ENCODE measurements around the gene TENT4B. TPM values are rescaled to one million over a fixed set of nuclear protein-coding genes. Genes with fewer than 3 reads are reported as not detected.
A peak's percentile ranks its signal among the peaks of the same experiment; 100 is the strongest.

TENT4B gene
- total RNA-seq, 2 experiments from 2014 or later = 19.3 to 22.4 TPM

GRCh38 chr16:50278251-50278650, 125.1 kb downstream of the TENT4B start:
- CTCF ChIA-PET = interaction anchor here (0.7 to 1.8 kb wide), 11 partner anchors 8 to 510 kb away, joined by 3 to 7 read pairs (median 4); partner anchors contain the start of gene CNEP1R1
- ATAC-seq = no peak
- no peaks in the 10 kb centered on the region for H3K27me3 Mint-ChIP-seq
- intact Hi-C loops (cut with DNase I, micrococcal nuclease) = loop anchor here (2.0 to 5.0 kb wide), 3 partner anchors 66 to 489 kb away; no protein-coding TSS in a partner anchor
- no peak for DNase-seq
- POLR2A ChIA-PET = interaction anchor here (0.7 to 1.1 kb wide), 2 partner anchors 13 to 528 kb away, joined by 3 read pairs; no protein-coding TSS in a partner anchor
- peak overlapping the region; percentile 30 for H3K4me3 Mint-ChIP-seq
- H3K4me1 Mint-ChIP-seq = peaks cover 92% of the 10 kb centered on the region
- H3K27ac Mint-ChIP-seq = peak overlapping the region; percentile 89
- H3K9me3 Mint-ChIP-seq (ENCODE audit: low read depth) = no peaks in the 10 kb centered on the region
- H3K36me3 Mint-ChIP-seq (ENCODE audit: low read depth) = peaks cover 37% of the 10 kb centered on the region

DNA sequence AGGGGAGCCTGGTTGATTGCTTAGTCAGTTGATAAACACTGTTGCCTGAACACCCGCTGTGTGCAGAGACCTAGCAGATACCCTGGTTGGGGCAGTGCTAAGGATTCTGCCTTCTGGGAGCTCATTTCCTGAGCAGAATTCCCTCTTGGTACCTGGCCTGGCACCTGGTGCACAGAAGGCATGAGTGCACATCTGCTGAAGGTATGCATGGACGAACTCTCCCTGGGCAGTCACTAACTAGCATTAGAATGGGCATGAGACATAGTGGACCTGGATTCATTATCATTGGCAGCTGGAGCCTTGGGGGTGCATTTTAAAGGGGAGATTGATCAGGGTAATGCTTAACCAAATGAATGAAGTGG, 126.4 kb downstream of the TENT4B start:
- intact Hi-C loops (cut with DNase I, micrococcal nuclease) = loop anchor here (2.0 to 5.0 kb wide), 3 partner anchors 67 to 488 kb away; no protein-coding TSS in a partner anchor
- Mint-ChIP-seq H3K4me1 (peaks cover 96% of the 10 kb centered on the region), H3K36me3 (ENCODE audit: low read depth) (peaks cover 32% of the 10 kb centered on the region), H3K4me3 (no peak overlapping the region), H3K27ac (peak overlapping the region; percentile 89), H3K27me3 (no peaks in the 10 kb centered on the region), H3K9me3 (ENCODE audit: low read depth) (no peaks in the 10 kb centered on the region)
- CTCF ChIA-PET = interaction anchor here (0.6 to 1.8 kb wide), 11 partner anchors 9 to 385 kb away, joined by 3 to 8 read pairs (median 4); no protein-coding TSS in a partner anchor
- POLR2A ChIA-PET = no interaction called here
- DNase-seq = no peak
- ATAC-seq = no peak

DNA sequence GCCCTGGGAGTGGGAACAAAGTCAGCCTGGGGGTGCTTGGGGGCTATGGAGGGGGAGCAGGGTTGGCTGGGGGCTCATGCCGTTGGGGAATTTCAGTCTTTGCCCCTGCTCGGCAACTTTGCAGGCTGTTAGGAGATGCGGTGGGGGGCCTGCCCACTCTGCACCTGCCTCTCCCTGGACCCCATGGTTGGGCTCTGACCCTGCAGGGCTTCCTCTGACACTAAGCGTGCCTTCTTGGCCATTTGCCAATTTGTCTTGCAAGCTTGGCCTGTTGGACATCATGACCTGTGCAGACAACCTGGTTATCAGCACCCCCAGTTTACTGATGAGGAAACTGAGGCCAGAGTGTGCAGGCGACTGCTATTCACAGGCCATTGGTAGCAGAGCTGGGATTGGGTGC, 127.8 kb downstream of the TENT4B start:
- Mint-ChIP-seq H3K4me1 (peaks cover 99% of the 10 kb centered on the region), H3K9me3 (ENCODE audit: low read depth) (no peaks in the 10 kb centered on the region), H3K36me3 (ENCODE audit: low read depth) (peaks cover 34% of the 10 kb centered on the region), H3K4me3 (no peak overlapping the region), H3K27ac (no peak overlapping the region), H3K27me3 (no peaks in the 10 kb centered on the region)
- ChIA-PET CTCF (interaction anchor here (0.7 to 1.8 kb wide), 4 partner anchors 13 to 62 kb away, joined by 3 to 8 read pairs (median 4); no protein-coding TSS in a partner anchor), POLR2A (no interaction called here)
- intact Hi-C loops (cut with DNase I, micrococcal nuclease) = loop anchor here in 1 of 2 experiments (5.0 kb wide), 1 partner anchor 36 kb away; no protein-coding TSS in a partner anchor
- no peak for DNase-seq
- no peak for ATAC-seq

Other genes starting within 250 kb of the TENT4B start
- gene CNEP1R1, start 128.1 kb upstream of the TENT4B start, total RNA-seq = 10 to 100 TPM; 19.3 to 22.8 TPM
- gene HEATR3, start 87.3 kb upstream of the TENT4B start, total RNA-seq = 10 to 100 TPM; 22.2 to 28.7 TPM
- 10 to 100 TPM; 51.8 to 85.3 TPM for gene ADCY7, start 113.2 kb downstream of the TENT4B start, total RNA-seq
- 100 to 1,000 TPM in 1 of 2 experiments, 10 to 100 TPM in 1; 87.7 to 104 TPM for gene BRD7, start 215.7 kb downstream of the TENT4B start, total RNA-seq